ENCODE measurements around the gene TK2.

Gene TK2

GRCh38 chr16:66543541-66543940, 6.4 kb downstream of the TK2 start:
- DNase-seq: no peak

DNA sequence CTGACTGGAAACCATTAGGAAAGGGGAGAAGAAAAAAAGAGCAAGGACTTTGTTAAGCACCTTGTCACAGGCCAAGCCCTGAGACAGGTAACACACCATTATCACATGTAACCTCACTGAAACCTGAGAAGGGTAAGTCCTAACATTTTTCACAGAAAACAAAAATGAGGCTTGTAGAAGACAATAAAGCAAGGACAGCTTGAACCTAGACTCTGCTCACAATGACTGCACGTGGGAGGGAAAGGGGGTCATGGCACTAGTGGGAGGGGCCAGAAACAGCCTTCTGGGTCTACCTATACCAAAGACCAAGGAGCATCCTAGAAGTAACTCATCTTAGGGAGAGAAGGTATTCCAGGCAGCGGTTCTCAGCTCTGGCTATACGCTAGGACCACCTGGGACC, 7.5 kb downstream of the TK2 start:
- no peak for DNase-seq

- no peak for DNase-seq
Observed at GRCh38 chr16:66541388-66542355, 8.2 kb downstream of the TK2 start.

GRCh38 chr16:66539623-66540469, 10.1 kb downstream of the TK2 start:
- peak; percentile 88 for DNase-seq

DNA sequence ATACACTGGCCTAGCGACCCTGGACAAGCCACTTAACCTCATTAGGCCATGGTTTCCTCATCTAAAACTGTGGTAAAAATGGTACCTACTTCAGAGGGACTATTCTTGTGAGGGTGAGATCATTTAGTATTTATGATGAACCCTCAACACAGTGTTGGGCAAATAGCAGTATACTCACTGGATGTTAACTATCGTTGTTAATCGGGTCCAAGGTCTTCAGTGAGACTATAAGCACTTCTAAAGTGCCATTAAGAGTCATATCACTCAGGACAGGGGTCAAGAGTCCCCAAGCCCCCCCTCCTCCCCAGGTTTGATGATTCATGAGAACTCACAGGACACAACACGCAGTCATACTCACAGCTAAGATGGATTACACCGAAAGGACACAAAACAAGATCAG, 11.0 kb downstream of the TK2 start:
- no peak for DNase-seq

DNA sequence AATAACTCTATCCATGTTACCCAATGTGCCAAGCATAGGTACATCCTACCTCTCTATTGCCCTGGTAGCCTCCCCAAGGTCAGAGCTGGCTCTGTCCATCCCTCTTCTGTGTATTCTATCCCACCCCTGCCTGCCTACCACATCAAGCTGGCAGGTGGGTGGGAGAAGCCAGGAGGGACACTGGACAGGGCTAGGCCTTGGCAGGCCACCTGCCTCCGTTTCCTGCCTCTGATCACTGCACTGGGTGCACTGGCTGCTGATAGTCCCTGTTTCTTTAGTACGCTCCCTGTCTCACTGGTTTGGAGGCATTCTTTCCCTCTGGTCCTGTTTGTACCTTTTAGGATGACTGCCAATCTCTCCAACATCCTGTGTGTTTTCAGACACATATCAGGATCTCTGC, 12.7 kb downstream of the TK2 start:
- DNase-seq: no peak

GRCh38 chr16:66536525-66536924, 13.4 kb downstream of the TK2 start:
- DNase-seq: no peak

GRCh38 chr16:66534376-66534799, 15.5 kb downstream of the TK2 start:
- DNase-seq: no peak

DNA sequence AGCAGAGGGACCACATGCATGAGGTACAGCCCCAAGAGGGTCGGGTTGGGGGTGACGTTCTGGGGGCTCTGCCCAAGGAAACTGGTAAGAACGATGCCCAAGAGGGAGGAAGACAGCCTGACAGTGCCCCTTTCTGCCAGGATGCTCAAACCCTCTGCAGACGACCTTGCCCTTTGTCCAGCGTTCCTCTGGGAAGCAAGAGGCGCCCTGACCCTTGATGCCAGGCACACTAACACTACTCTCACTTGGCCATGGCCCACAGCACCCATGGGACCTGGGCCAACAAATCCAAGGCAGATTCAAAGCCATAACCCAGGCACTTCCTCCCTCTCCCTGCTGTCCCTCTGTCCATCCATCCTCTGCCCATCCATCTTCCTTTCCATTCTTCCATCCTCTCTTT, 20.4 kb downstream of the TK2 start:
- DNase-seq: no peak

DNA sequence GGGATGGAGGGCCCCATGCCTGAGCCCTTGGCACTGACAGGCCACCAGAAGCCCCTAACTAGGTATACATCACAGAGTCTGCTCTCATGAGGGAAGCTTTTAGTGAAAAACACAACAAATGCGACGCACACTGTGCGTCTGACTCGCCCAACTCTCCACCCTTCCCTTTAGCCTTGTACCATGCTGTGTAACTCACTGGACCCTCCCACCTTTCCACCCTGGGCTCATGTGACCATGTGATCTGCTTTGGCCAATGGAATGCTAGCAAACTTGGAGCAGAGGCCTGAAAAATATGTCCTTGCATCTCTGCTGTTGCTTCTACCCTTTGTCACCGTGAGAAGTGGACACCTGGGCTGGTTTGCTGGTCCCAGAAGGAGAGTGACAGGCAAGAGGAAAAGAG, 21.6 kb downstream of the TK2 start:
- DNase-seq: no peak

GRCh38 chr16:66525396-66526180, 24.3 kb downstream of the TK2 start:
- DNase-seq: peak; percentile 62

GRCh38 chr16:66524601-66525164, 25.2 kb downstream of the TK2 start:
- peak; percentile 98 for DNase-seq

DNA sequence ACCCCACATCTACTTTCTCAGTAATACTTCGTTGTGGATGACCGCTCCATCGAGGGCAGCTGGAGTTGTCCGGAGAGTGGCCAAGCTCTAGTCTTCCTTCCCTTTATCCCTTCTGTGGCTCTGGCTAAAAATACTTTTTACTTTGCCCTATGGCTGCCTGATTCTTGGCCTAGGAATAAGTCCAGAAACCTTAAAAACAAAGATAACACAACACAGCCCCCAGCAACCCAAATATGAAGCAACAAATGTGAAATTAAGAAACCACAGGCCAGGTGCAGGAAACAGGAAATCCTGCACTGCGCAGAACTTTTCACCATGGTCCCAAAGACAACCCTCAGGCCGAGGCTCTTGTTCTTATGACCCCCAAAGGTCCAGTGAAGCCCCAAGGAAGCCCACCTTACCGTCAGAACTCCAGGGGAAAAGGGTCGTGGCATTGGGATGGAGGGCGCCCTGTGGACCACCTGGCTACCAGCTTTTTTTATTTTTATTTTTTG, 26.0 kb downstream of the TK2 start:
- peak; percentile 92 for DNase-seq

DNA sequence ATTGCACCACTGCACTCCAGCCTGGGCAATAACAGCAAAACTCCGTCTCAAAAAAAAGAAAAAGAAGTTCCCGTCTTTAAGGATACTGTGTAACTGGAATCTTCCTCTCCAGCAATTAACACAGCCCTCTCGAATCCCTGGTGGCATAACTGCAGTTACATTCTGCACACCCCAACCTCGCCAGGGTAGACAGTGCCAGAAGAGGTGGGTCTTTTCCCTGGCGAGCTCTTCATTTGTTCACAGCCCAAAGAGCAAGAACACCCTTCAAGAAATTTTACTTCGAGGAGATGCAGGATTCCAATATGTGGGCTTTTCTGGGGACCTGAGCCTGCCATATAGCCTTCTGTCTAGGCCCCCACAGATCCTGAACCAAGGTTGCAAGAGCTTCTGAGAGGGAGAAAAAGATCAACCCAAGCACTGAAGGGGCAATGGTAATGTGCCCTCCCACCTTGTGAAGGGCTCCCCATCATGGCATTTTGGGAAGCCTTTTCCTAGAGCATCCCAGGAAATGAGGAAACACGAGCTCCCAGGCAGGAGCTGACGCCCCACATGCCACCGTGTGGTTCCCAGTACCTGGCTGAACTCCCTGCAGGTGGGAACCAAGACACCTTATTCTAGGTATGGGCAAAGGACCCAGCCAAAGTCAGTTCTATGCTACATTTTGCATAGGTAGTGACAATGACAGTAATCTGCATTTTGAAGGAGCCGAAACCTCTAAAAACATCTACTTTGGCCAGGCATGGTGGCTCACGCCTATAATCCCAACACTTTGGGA, 26.9 kb downstream of the TK2 start:
- DNase-seq: no peak

GRCh38 chr16:66521951-66522771, 27.8 kb downstream of the TK2 start:
- peak; percentile 90 for DNase-seq

- no peak for DNase-seq
Observed at GRCh38 chr16:66521252-66521713, 28.6 kb downstream of the TK2 start.

GRCh38 chr16:66520406-66521170, 29.3 kb downstream of the TK2 start:
- DNase-seq: peak; percentile 66

DNA sequence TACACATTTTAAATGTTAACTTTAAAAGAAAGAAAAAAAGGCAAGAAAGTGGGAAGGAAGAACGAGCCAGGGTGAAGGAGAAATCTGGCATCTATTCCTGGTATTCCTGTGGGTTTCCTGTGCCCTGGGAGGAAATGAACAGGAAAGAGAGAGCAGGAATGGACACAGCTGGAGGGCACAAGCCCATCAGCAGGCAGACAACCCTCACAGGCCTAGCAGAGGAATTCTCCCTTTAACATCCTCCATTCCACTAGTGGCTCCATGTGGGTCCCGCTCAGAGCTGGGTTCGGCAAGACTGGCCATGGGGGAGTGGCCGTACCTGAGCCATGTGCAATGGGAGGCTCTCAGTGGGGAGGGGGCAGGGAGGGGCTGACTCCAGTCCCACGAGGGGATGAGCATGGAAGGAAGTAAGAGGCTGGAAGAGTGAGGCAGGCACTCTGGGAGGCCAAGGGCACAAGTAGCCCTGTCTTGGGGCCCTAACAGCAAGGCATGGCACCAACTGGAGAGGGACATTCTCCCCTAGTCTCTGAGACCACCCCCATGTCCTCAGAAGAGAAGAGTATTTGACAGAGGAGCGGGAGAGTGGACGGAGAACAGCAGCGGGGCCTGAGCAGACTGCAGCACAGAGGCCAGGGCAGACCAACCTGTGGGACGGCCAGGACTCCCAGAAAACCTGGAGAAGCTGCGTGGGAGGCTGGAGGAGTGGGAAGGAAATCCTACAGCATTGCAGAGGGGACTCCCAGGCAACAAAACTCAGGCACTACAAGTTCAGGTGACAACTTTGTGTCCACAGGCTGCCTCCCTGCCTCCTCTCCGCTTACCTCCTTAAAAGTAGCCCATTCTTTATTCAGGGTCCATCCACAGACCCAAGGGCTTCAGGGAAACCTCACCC, 30.2 kb downstream of the TK2 start:
- no peak for DNase-seq
